ENCODE data around the gene MON1B. TPM values are rescaled to one million over a fixed set of nuclear protein-coding genes. Genes with fewer than 3 reads are reported as not detected.
"Not testable (repeated sequence)": the region's sequence is repeated elsewhere in the genome, so short reads cannot be mapped to it uniquely, and the experiment has no call there.

The MON1B gene
- total and polyA plus RNA-seq, 2 experiments from 2014 or later: 22.8 to 32.2 TPM

DNA sequence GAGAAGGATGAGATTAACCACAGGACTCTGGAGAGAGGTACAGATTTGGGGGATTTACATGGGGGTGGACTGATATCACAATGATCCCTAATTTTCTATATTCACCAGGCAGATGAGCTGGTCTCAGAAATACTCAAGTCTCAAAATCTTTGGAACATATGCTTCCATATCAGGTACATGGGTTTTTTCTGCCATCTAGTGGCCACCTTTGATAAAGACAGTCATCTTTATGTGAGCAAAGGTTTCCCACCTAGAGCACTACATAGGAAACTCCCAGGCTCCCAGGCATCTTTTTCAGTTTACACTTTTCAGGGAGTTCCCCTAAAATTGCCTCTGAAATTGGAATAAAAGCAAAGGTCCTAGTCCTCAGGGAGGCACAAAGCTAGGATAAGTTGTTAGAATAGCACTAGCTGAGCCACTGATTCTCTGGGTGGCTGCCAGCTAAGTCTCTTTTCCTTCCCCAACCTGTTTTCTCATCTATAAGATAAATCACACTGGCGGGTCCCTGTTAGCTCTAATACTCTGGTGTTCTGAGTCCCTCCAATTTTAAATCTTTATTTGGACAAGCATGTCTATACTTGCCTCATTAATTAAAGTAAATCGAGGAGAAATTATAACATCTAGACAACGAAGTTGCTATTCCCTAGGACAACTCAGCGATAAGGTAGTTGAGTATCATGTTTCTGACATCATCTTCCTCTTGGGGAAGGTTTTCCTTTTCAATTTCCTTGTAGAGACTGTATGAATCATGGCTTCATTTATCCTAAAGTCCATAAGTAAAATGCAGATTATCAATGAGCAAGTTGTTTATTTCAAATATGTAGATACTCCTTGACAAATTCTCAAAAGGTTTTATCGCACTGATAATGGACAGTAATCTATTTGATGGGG, 19.0 kb upstream of the MON1B start:
- Histone ChIP-seq H3K36me3 (no peaks in the 10 kb centered on the region), H3K4me3 (no peak overlapping the region), H3K9me3 (ENCODE audit: low read depth) (no peaks in the 10 kb centered on the region), H3K27me3 (peaks cover 5% of the 10 kb centered on the region), H3K27ac (no peak overlapping the region), H3K4me1 (ENCODE audit: low read depth) (no peaks in the 10 kb centered on the region)
- TF ChIP-seq, protein P1, sequence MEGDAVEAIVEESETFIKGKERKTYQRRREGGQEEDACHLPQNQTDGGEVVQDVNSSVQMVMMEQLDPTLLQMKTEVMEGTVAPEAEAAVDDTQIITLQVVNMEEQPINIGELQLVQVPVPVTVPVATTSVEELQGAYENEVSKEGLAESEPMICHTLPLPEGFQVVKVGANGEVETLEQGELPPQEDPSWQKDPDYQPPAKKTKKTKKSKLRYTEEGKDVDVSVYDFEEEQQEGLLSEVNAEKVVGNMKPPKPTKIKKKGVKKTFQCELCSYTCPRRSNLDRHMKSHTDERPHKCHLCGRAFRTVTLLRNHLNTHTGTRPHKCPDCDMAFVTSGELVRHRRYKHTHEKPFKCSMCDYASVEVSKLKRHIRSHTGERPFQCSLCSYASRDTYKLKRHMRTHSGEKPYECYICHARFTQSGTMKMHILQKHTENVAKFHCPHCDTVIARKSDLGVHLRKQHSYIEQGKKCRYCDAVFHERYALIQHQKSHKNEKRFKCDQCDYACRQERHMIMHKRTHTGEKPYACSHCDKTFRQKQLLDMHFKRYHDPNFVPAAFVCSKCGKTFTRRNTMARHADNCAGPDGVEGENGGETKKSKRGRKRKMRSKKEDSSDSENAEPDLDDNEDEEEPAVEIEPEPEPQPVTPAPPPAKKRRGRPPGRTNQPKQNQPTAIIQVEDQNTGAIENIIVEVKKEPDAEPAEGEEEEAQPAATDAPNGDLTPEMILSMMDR (IDR thresholded peaks at IDR 0.05; ENCODE audit: low read depth, low read length): peak; percentile 65
- peak; percentile 76 for DNase-seq (ENCODE audit: low read depth in 1 of 2, low spot score in 1 of 2)

DNA sequence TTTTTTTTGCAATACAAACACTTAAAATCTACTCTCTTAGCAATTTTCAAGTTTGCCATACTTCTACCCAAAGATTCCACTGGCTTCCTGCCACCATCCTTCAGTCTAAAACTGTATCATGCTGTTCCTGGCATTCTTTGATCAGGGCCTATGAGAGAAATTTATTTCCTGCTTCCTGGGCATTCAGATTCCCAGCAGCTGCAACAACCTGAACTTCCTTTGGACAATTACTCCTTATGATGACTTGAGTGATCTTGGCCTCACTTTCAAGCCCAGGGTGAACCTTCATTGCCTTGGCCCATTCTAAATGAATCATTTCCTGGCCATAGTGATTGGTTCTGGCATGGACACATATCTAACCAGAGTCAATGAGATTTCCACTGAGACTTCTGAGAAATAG, 18.0 kb upstream of the MON1B start:
- Histone ChIP-seq H3K27ac (no peak overlapping the region), H3K36me3 (no peaks in the 10 kb centered on the region), H3K27me3 (peaks cover 5% of the 10 kb centered on the region), H3K4me1 (ENCODE audit: low read depth) (no peaks in the 10 kb centered on the region), H3K9me3 (ENCODE audit: low read depth) (no peaks in the 10 kb centered on the region), H3K4me3 (no peak overlapping the region)
- DNase-seq (ENCODE audit: low read depth in 1 of 2, low spot score in 1 of 2): no peak
- TF ChIP-seq, protein P1 (IDR thresholded peaks at IDR 0.05; ENCODE audit: low read depth, low read length): no peak

DNA sequence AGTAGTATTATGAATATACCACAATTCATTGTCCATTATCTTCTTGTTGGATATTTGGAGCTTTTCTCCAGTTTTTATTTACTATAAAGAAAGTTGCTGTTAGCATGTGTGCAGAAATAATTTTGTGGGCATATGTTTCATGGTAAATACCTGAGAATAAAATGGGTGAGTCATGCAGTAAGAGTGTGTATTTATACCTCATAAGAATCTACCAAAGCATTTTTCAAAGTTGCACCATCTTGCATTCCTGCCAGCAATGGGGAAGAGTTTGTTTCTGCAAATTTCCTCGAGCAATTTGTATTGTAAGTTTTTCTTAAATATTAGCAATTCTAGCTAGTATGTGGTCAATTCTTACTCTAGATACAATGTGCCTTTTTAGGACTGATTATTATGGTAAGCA, 7.9 kb upstream of the MON1B start:
- Histone ChIP-seq H3K27me3 (no peaks in the 10 kb centered on the region), H3K4me1 (ENCODE audit: low read depth) (no peaks in the 10 kb centered on the region), H3K4me3 (no peak overlapping the region), H3K36me3 (no peaks in the 10 kb centered on the region), H3K9me3 (ENCODE audit: low read depth) (no peaks in the 10 kb centered on the region), H3K27ac (no peak overlapping the region)
- DNase-seq (ENCODE audit: low read depth in 1 of 2, low spot score in 1 of 2): no peak
- TF ChIP-seq, protein P1 (IDR thresholded peaks at IDR 0.05; ENCODE audit: low read depth, low read length): no peak

DNA sequence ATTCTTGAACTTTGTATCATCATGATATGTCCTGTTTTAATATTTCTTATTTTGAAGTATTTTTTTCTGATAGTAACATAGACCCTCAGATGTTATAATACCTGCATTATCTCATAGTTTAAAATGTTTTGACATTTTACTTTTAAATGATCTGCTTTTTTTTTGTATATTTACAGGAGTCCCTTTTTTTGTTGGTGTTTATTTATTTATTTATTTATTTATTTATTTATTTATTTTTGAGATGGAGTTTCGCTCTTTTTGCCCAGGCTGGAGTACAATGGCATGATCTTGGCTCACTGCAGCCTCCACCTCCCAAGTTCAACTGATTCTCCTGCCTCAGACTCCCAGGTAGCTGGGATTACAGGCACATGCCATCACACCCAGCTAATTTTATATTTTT, 4.7 kb upstream of the MON1B start:
- H3K27me3 ChIP-seq; H3K9me3 ChIP-seq (ENCODE audit: low read depth); H3K4me3 ChIP-seq; H3K27ac ChIP-seq; H3K4me1 ChIP-seq (ENCODE audit: low read depth); H3K36me3 ChIP-seq; DNase-seq (ENCODE audit: low read depth in 1 of 2, low spot score in 1 of 2): not testable (repeated sequence)

DNA sequence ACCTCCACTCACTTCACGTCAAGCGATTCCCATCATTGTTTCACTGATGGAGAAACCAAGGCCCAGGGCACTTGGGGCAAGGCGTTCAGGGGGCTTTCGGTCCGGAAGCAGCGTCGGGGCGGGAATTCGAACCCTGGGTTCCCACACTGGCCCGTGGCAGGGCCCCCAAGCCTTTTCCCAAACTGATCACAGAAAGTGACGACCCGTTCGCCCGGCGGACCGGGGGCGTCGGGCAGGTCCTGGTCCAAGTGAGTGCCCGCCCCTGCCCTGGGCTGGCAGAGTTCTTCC, 856 bp upstream of the MON1B start:
- no peaks in the 10 kb centered on the region for H3K36me3 ChIP-seq
- no peaks in the 10 kb centered on the region for H3K27me3 ChIP-seq
- TF ChIP-seq, protein P1 (IDR thresholded peaks at IDR 0.05; ENCODE audit: low read depth, low read length): no peak
- no peaks in the 10 kb centered on the region for H3K9me3 ChIP-seq (ENCODE audit: low read depth)
- H3K4me3 ChIP-seq: peak overlapping the region; percentile 67
- peaks cover 2% of the 10 kb centered on the region for H3K4me1 ChIP-seq (ENCODE audit: low read depth)
- DNase-seq (ENCODE audit: low read depth in 1 of 2, low spot score in 1 of 2): no peak
- peak overlapping the region; percentile 92 for H3K27ac ChIP-seq

DNA sequence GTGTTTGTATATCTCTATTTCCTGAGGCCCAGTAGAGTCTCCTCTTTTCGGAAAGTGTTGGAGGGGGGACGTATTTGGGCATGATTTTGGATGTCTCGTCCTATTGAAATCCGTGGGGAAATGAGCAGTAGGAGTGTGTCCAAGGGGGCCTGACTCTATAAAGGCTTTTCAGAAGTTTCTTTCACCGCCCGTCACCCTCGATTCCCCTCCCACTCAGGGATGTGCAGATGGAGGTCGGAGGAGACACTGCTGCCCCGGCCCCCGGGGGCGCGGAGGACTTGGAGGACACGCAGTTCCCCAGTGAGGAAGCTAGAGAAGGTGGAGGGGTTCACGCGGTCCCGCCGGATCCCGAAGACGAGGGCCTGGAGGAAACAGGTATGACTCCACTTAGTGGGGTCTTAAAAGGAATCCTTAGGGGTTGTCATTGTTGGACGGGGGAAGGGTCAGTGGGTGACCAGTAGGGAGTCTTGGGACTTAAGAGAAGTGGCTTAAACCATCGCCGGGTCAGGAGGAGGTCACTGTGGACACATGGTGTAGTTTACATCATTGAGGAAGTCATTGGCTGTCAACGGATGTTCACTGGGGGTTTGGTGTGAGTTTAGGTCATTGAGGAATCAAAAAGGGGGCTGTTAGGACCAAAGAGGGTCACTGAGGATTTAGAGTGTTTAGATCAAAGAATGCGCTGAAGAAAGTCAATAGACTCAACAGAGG, 424 bp downstream of the MON1B start:
- DNase-seq (ENCODE audit: low read depth in 1 of 2, low spot score in 1 of 2): peak in 1 of 2 donors; percentile 13
- peak overlapping the region; percentile 67 for H3K4me3 ChIP-seq
- peaks cover 2% of the 10 kb centered on the region for H3K4me1 ChIP-seq (ENCODE audit: low read depth)
- H3K27me3 ChIP-seq: no peaks in the 10 kb centered on the region
- H3K27ac ChIP-seq: peak overlapping the region; percentile 92
- TF ChIP-seq, protein P1 (IDR thresholded peaks at IDR 0.05; ENCODE audit: low read depth, low read length): no peak
- H3K9me3 ChIP-seq (ENCODE audit: low read depth): no peaks in the 10 kb centered on the region
- H3K36me3 ChIP-seq: peaks cover 8% of the 10 kb centered on the region

Data from cardiac muscle cell (in vitro differentiated cells and primary cell).